ENCODE measurements around the gene CAMK1D.
A peak's percentile ranks its signal among the peaks of the same experiment; 100 is the strongest.

Gene CAMK1D

GRCh38 chr10:12839941-12840611 lies 490.7 kb downstream of the CAMK1D start:
- no peak overlapping the region for H3K4me3 ChIP-seq (ENCODE audit: low read length in 2 of 2)
- peak overlapping the region; percentile 53 for H3K27ac ChIP-seq (ENCODE audit: low read length)

DNA sequence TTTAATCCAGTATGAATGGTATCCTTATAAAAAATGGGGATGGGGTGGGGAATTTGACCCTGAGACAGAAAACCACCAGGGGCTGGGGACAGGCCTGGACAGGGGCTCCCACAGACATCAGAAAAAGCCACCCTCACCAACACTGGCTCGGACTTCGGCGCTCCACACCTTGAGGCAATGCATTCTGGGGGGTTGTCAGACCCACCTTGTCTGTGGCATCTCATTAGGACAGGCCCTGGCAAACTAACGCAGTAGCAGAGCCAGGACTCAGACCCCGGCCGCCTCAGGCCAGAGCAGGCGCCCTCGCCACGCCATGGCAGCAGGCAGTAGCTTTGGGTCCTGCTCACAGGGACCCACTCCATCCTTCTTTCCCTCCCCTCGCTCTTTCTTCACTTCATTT lies 492.1 kb downstream of the CAMK1D start:
- H3K9ac ChIP-seq (ENCODE audit: low read length in 2 of 2): no peak overlapping the region
- H3K9me3 ChIP-seq (ENCODE audit: control insufficient read depth in 2 of 2, low read length in 2 of 2): no peaks in the 10 kb centered on the region
- H3K27me3 ChIP-seq (ENCODE audit: control insufficient read depth in 1 of 2, insufficient read depth in 2 of 2, low read length in 2 of 2): no peaks in the 10 kb centered on the region
- no peaks in the 10 kb centered on the region for H3K36me3 ChIP-seq (ENCODE audit: control insufficient read depth in 2 of 2, insufficient read depth in 2 of 2, low read length in 2 of 2)
- no peak overlapping the region for H3K27ac ChIP-seq (ENCODE audit: low read length)
- H3K4me3 ChIP-seq (ENCODE audit: low read length in 2 of 2): no peak overlapping the region
- H3K4me1 ChIP-seq (ENCODE audit: control insufficient read depth, insufficient read depth, low read length): peaks cover 15% of the 10 kb centered on the region

More at GRCh38 chr10:12839941-12840611, 490.7 kb downstream of the CAMK1D start:
- Histone ChIP-seq H3K27me3 (ENCODE audit: control insufficient read depth in 1 of 2, insufficient read depth in 2 of 2, low read length in 2 of 2) (no peaks in the 10 kb centered on the region), H3K4me1 (ENCODE audit: control insufficient read depth, insufficient read depth, low read length) (peaks cover 12% of the 10 kb centered on the region), H3K36me3 (ENCODE audit: control insufficient read depth in 2 of 2, insufficient read depth in 2 of 2, low read length in 2 of 2) (no peaks in the 10 kb centered on the region), H3K9me3 (ENCODE audit: control insufficient read depth in 2 of 2, low read length in 2 of 2) (no peaks in the 10 kb centered on the region), H3K9ac (ENCODE audit: low read length in 2 of 2) (no peak overlapping the region)

- Histone ChIP-seq H3K9ac (ENCODE audit: low read length in 2 of 2) (no peak overlapping the region), H3K9me3 (ENCODE audit: control insufficient read depth in 2 of 2, low read length in 2 of 2) (no peaks in the 10 kb centered on the region), H3K27me3 (ENCODE audit: control insufficient read depth in 1 of 2, insufficient read depth in 2 of 2, low read length in 2 of 2) (no peaks in the 10 kb centered on the region), H3K27ac (ENCODE audit: low read length) (no peak overlapping the region), H3K36me3 (ENCODE audit: control insufficient read depth in 2 of 2, insufficient read depth in 2 of 2, low read length in 2 of 2) (no peaks in the 10 kb centered on the region), H3K4me1 (ENCODE audit: control insufficient read depth, insufficient read depth, low read length) (peaks cover 15% of the 10 kb centered on the region), H3K4me3 (ENCODE audit: low read length in 2 of 2) (no peak overlapping the region)
Observed at GRCh38 chr10:12841826-12842225, 492.5 kb downstream of the CAMK1D start.

DNA sequence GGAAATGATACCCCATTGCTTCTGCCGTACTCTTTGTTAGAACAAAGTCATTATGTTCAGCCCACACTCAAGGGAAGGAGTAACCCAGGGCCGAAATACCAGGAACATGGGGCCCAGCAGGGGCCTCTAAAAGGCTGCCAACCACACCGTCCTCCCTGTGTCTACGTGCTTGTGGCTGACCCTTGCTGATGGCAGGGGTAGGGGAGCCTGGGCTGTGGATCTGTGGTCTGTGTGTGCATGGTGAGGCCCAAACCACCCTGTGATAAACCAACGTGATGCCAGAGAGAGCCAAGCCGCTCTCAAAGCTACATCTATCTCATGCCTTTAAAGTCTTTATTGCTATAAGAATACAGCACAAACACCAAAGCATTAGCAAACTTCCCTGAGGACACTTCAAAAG lies 493.0 kb downstream of the CAMK1D start:
- Histone ChIP-seq H3K27ac (ENCODE audit: low read length) (no peak overlapping the region), H3K4me3 (ENCODE audit: low read length in 2 of 2) (no peak overlapping the region), H3K9me3 (ENCODE audit: control insufficient read depth in 2 of 2, low read length in 2 of 2) (no peaks in the 10 kb centered on the region), H3K36me3 (ENCODE audit: control insufficient read depth in 2 of 2, insufficient read depth in 2 of 2, low read length in 2 of 2) (no peaks in the 10 kb centered on the region), H3K9ac (ENCODE audit: low read length in 2 of 2) (no peak overlapping the region), H3K4me1 (ENCODE audit: control insufficient read depth, insufficient read depth, low read length) (peaks cover 15% of the 10 kb centered on the region), H3K27me3 (ENCODE audit: control insufficient read depth in 1 of 2, insufficient read depth in 2 of 2, low read length in 2 of 2) (no peaks in the 10 kb centered on the region)

GRCh38 chr10:12843296-12843945 lies 494.1 kb downstream of the CAMK1D start:
- peaks cover 15% of the 10 kb centered on the region for H3K4me1 ChIP-seq (ENCODE audit: control insufficient read depth, insufficient read depth, low read length)
- H3K9me3 ChIP-seq (ENCODE audit: control insufficient read depth in 2 of 2, low read length in 2 of 2): no peaks in the 10 kb centered on the region
- no peak overlapping the region for H3K4me3 ChIP-seq (ENCODE audit: low read length in 2 of 2)
- H3K27ac ChIP-seq (ENCODE audit: low read length): no peak overlapping the region
- no peaks in the 10 kb centered on the region for H3K27me3 ChIP-seq (ENCODE audit: control insufficient read depth in 1 of 2, insufficient read depth in 2 of 2, low read length in 2 of 2)
- H3K9ac ChIP-seq (ENCODE audit: low read length in 2 of 2): no peak overlapping the region
- no peaks in the 10 kb centered on the region for H3K36me3 ChIP-seq (ENCODE audit: control insufficient read depth in 2 of 2, insufficient read depth in 2 of 2, low read length in 2 of 2)

GRCh38 chr10:12844811-12845483 lies 495.6 kb downstream of the CAMK1D start:
- Histone ChIP-seq H3K9me3 (ENCODE audit: control insufficient read depth in 2 of 2, low read length in 2 of 2) (no peaks in the 10 kb centered on the region), H3K27me3 (ENCODE audit: control insufficient read depth in 1 of 2, insufficient read depth in 2 of 2, low read length in 2 of 2) (no peaks in the 10 kb centered on the region), H3K27ac (ENCODE audit: low read length) (peak overlapping the region; percentile 31), H3K36me3 (ENCODE audit: control insufficient read depth in 2 of 2, insufficient read depth in 2 of 2, low read length in 2 of 2) (no peaks in the 10 kb centered on the region), H3K4me3 (ENCODE audit: low read length in 2 of 2) (peak overlapping the region; percentile 35 to 57), H3K4me1 (ENCODE audit: control insufficient read depth, insufficient read depth, low read length) (peaks cover 16% of the 10 kb centered on the region), H3K9ac (ENCODE audit: low read length in 2 of 2) (no peak overlapping the region)

- no peaks in the 10 kb centered on the region for H3K9me3 ChIP-seq (ENCODE audit: control insufficient read depth in 2 of 2, low read length in 2 of 2)
- H3K4me1 ChIP-seq (ENCODE audit: control insufficient read depth, insufficient read depth, low read length): peaks cover 14% of the 10 kb centered on the region
- no peak overlapping the region for H3K4me3 ChIP-seq (ENCODE audit: low read length in 2 of 2)
- H3K36me3 ChIP-seq (ENCODE audit: control insufficient read depth in 2 of 2, insufficient read depth in 2 of 2, low read length in 2 of 2): no peaks in the 10 kb centered on the region
- H3K27ac ChIP-seq (ENCODE audit: low read length): no peak overlapping the region
- H3K27me3 ChIP-seq (ENCODE audit: control insufficient read depth in 1 of 2, insufficient read depth in 2 of 2, low read length in 2 of 2): no peaks in the 10 kb centered on the region
- H3K9ac ChIP-seq (ENCODE audit: low read length in 2 of 2): no peak overlapping the region
Observed at GRCh38 chr10:12846718-12847117, 497.4 kb downstream of the CAMK1D start.

DNA sequence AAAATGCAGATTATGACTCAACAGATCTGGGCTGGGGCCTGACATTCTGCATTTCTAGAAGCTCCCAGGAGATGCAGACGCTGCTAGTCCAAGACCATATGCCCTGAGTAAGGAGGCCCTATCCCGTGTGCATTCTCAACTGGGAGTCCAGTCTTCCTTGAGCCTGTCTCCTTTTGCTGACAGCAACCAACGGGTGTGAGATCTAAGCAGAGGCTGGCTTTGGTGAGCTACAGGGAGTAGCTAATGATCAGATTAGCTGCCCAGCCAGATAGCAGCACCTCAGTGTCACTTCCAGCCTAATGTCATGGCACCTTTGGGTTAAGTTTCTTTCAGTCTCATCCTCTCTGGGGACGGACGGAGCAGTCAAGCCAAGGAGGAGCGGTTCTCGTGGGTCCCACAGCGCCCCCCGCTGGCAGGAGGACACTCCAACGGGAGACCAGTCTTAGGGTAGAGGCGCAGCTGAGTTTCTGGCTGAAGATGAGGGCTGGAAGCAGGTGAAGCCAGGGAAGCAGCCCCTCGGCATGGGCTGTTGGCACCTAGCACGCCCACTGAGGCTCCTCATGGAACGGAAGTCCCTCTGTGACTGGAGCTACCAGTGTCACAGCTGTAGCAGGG lies 498.1 kb downstream of the CAMK1D start:
- Histone ChIP-seq H3K27ac (ENCODE audit: low read length) (no peak overlapping the region), H3K36me3 (ENCODE audit: control insufficient read depth in 2 of 2, insufficient read depth in 2 of 2, low read length in 2 of 2) (no peaks in the 10 kb centered on the region), H3K27me3 (ENCODE audit: control insufficient read depth in 1 of 2, insufficient read depth in 2 of 2, low read length in 2 of 2) (no peaks in the 10 kb centered on the region), H3K4me1 (ENCODE audit: control insufficient read depth, insufficient read depth, low read length) (peaks cover 14% of the 10 kb centered on the region), H3K9me3 (ENCODE audit: control insufficient read depth in 2 of 2, low read length in 2 of 2) (no peaks in the 10 kb centered on the region), H3K9ac (ENCODE audit: low read length in 2 of 2) (no peak overlapping the region), H3K4me3 (ENCODE audit: low read length in 2 of 2) (no peak overlapping the region)

- Histone ChIP-seq H3K4me1 (ENCODE audit: control insufficient read depth, insufficient read depth, low read length) (peaks cover 14% of the 10 kb centered on the region), H3K36me3 (ENCODE audit: control insufficient read depth in 2 of 2, insufficient read depth in 2 of 2, low read length in 2 of 2) (no peaks in the 10 kb centered on the region), H3K4me3 (ENCODE audit: low read length in 2 of 2) (no peak overlapping the region), H3K27ac (ENCODE audit: low read length) (no peak overlapping the region), H3K9ac (ENCODE audit: low read length in 2 of 2) (no peak overlapping the region), H3K27me3 (ENCODE audit: control insufficient read depth in 1 of 2, insufficient read depth in 2 of 2, low read length in 2 of 2) (no peaks in the 10 kb centered on the region), H3K9me3 (ENCODE audit: control insufficient read depth in 2 of 2, low read length in 2 of 2) (no peaks in the 10 kb centered on the region)
Observed at GRCh38 chr10:12848439-12849173, 499.3 kb downstream of the CAMK1D start.

All from stomach smooth muscle (tissue), 2 donors.